ENCODE results near the gene COA1. TPM values are rescaled to one million over a fixed set of nuclear protein-coding genes. Genes with fewer than 3 reads are reported as not detected.
A peak's percentile ranks its signal among the peaks of the same experiment; 100 is the strongest.
"Not testable (repeated sequence)": the region's sequence is repeated elsewhere in the genome, so short reads cannot be mapped to it uniquely, and the experiment has no call there.

COA1 gene
- total RNA-seq, 2 donors from 2014 or later, result 85.4 to 106 TPM

- DNase-seq; H3K27ac Mint-ChIP-seq; H3K9me3 Mint-ChIP-seq; H3K36me3 Mint-ChIP-seq (ENCODE audit: insufficient read depth in 2 of 2); H3K27me3 Mint-ChIP-seq (ENCODE audit: low read depth); H3K4me3 Mint-ChIP-seq; ATAC-seq (replicated peaks in 1 of 2): not testable (repeated sequence)
- H3K4me1 Mint-ChIP-seq (ENCODE audit: low read depth), result peaks cover 58% of the 10 kb centered on the region
These were observed 2.2 kb upstream of the COA1 start for GRCh38 chr7:43731494-43731893.

- Mint-ChIP-seq H3K27ac (peak overlapping the region; percentile 85), H3K4me1 (ENCODE audit: low read depth) (peaks cover 58% of the 10 kb centered on the region), H3K36me3 (ENCODE audit: insufficient read depth in 2 of 2) (peaks cover 0 to 3% of the 10 kb centered on the region in 2 donors), H3K27me3 (ENCODE audit: low read depth) (no peaks in the 10 kb centered on the region), H3K4me3 (peak overlapping the region; percentile 94), H3K9me3 (no peaks in the 10 kb centered on the region)
- DNase-seq (no peak), ATAC-seq (replicated peaks in 1 of 2) (no peak)
These were observed 563 bp upstream of the COA1 start for GRCh38 chr7:43729924-43730248.

- DNase-seq, result no peak
- peaks cover 62% of the 10 kb centered on the region for H3K4me1 Mint-ChIP-seq (ENCODE audit: low read depth)
- H3K9me3 Mint-ChIP-seq, result no peaks in the 10 kb centered on the region
- no peaks in the 10 kb centered on the region for H3K27me3 Mint-ChIP-seq (ENCODE audit: low read depth)
- peak overlapping the region; percentile 94 for H3K4me3 Mint-ChIP-seq
- no peak for ATAC-seq (replicated peaks in 1 of 2)
- H3K27ac Mint-ChIP-seq, result peak overlapping the region; percentile 60
- H3K36me3 Mint-ChIP-seq (ENCODE audit: insufficient read depth in 2 of 2), result peaks cover 1 to 8% of the 10 kb centered on the region in 2 donors
These were observed 1.8 kb downstream of the COA1 start for GRCh38 chr7:43727494-43727893.

- no peaks in the 10 kb centered on the region for H3K9me3 Mint-ChIP-seq
- ATAC-seq (replicated peaks in 1 of 2) (no peak), DNase-seq (no peak)
- peaks cover 62% of the 10 kb centered on the region for H3K4me1 Mint-ChIP-seq (ENCODE audit: low read depth)
- H3K36me3 Mint-ChIP-seq (ENCODE audit: insufficient read depth in 2 of 2), result peaks cover 1 to 8% of the 10 kb centered on the region in 2 donors
- peak overlapping the region; percentile 38 for H3K27ac Mint-ChIP-seq
- no peaks in the 10 kb centered on the region for H3K27me3 Mint-ChIP-seq (ENCODE audit: low read depth)
- H3K4me3 Mint-ChIP-seq, result peak overlapping the region; percentile 94
These were observed 2.3 kb downstream of the COA1 start for GRCh38 chr7:43727003-43727402.

GRCh38 chr7:43726466-43726865, 2.9 kb downstream of the COA1 start:
- Mint-ChIP-seq H3K27ac (peak overlapping the region; percentile 57), H3K9me3 (no peaks in the 10 kb centered on the region), H3K36me3 (ENCODE audit: insufficient read depth in 2 of 2) (peaks cover 1 to 8% of the 10 kb centered on the region in 2 donors), H3K4me1 (ENCODE audit: low read depth) (peaks cover 60% of the 10 kb centered on the region), H3K27me3 (ENCODE audit: low read depth) (no peaks in the 10 kb centered on the region), H3K4me3 (peak overlapping the region; percentile 9 to 94)
- DNase-seq, result no peak
- ATAC-seq (replicated peaks in 1 of 2), result no peak

- H3K27ac Mint-ChIP-seq, result no peak overlapping the region
- H3K9me3 Mint-ChIP-seq, result no peaks in the 10 kb centered on the region
These were observed 4.1 kb downstream of the COA1 start for GRCh38 chr7:43725251-43725650.

GRCh38 chr7:43723007-43723341, 6.3 kb downstream of the COA1 start:
- H3K9me3 Mint-ChIP-seq, result no peaks in the 10 kb centered on the region
- no peaks in the 10 kb centered on the region for H3K27me3 Mint-ChIP-seq (ENCODE audit: low read depth)
- H3K36me3 Mint-ChIP-seq (ENCODE audit: insufficient read depth in 2 of 2), result peaks cover 1 to 14% of the 10 kb centered on the region in 2 donors
- DNase-seq, result no peak
- no peak overlapping the region for H3K4me3 Mint-ChIP-seq
- peaks cover 75% of the 10 kb centered on the region for H3K4me1 Mint-ChIP-seq (ENCODE audit: low read depth)
- no peak overlapping the region for H3K27ac Mint-ChIP-seq
- no peak for ATAC-seq (replicated peaks in 1 of 2)

More at GRCh38 chr7:43725251-43725650, 4.1 kb downstream of the COA1 start:
- Mint-ChIP-seq H3K27me3 (ENCODE audit: low read depth) (no peaks in the 10 kb centered on the region), H3K36me3 (ENCODE audit: insufficient read depth in 2 of 2) (peaks cover 1 to 12% of the 10 kb centered on the region in 2 donors), H3K4me3 (no peak overlapping the region), H3K4me1 (ENCODE audit: low read depth) (peaks cover 67% of the 10 kb centered on the region)
- no peak for ATAC-seq (replicated peaks in 1 of 2)
- no peak for DNase-seq

GRCh38 chr7:43721193-43721806, 8.0 kb downstream of the COA1 start:
- DNase-seq (peak in 1 of 2 donors; percentile 16), ATAC-seq (replicated peaks in 1 of 2) (no peak)
- H3K9me3 Mint-ChIP-seq, result no peaks in the 10 kb centered on the region
- H3K4me1 Mint-ChIP-seq (ENCODE audit: low read depth), result peaks cover 72% of the 10 kb centered on the region
- H3K27ac Mint-ChIP-seq, result no peak overlapping the region
- H3K36me3 Mint-ChIP-seq (ENCODE audit: insufficient read depth in 2 of 2), result peaks cover 1 to 14% of the 10 kb centered on the region in 2 donors
- no peaks in the 10 kb centered on the region for H3K27me3 Mint-ChIP-seq (ENCODE audit: low read depth)
- H3K4me3 Mint-ChIP-seq, result no peak overlapping the region

GRCh38 chr7:43716598-43716997, 12.7 kb downstream of the COA1 start:
- H3K9me3 Mint-ChIP-seq, result no peaks in the 10 kb centered on the region
- H3K4me1 Mint-ChIP-seq (ENCODE audit: low read depth), result peaks cover 65% of the 10 kb centered on the region

GRCh38 chr7:43715966-43716365, 13.4 kb downstream of the COA1 start:
- H3K9me3 Mint-ChIP-seq; ATAC-seq (replicated peaks in 1 of 2); H3K27ac Mint-ChIP-seq; DNase-seq; H3K27me3 Mint-ChIP-seq (ENCODE audit: low read depth); H3K4me3 Mint-ChIP-seq: not testable (repeated sequence)
- H3K36me3 Mint-ChIP-seq (ENCODE audit: insufficient read depth in 2 of 2), result peaks cover 0 to 17% of the 10 kb centered on the region in 2 donors
- H3K4me1 Mint-ChIP-seq (ENCODE audit: low read depth), result peaks cover 63% of the 10 kb centered on the region

More at GRCh38 chr7:43716598-43716997, 12.7 kb downstream of the COA1 start:
- no peak for ATAC-seq (replicated peaks in 1 of 2)
- Mint-ChIP-seq H3K4me3 (no peak overlapping the region), H3K27ac (no peak overlapping the region), H3K36me3 (ENCODE audit: insufficient read depth in 2 of 2) (peaks cover 0 to 17% of the 10 kb centered on the region in 2 donors), H3K27me3 (ENCODE audit: low read depth) (no peaks in the 10 kb centered on the region)
- DNase-seq, result no peak

- Mint-ChIP-seq H3K9me3 (no peaks in the 10 kb centered on the region), H3K27me3 (ENCODE audit: low read depth) (no peaks in the 10 kb centered on the region), H3K36me3 (ENCODE audit: insufficient read depth in 2 of 2) (peaks cover 0 to 16% of the 10 kb centered on the region in 2 donors), H3K4me1 (ENCODE audit: low read depth) (peaks cover 22% of the 10 kb centered on the region), H3K4me3 (no peak overlapping the region), H3K27ac (no peak overlapping the region)
- ATAC-seq (replicated peaks in 1 of 2) (no peak), DNase-seq (no peak)
These were observed 17.8 kb downstream of the COA1 start for GRCh38 chr7:43711503-43711902.

- not testable (repeated sequence) for H3K4me3 Mint-ChIP-seq; DNase-seq; ATAC-seq (replicated peaks in 1 of 2); H3K27me3 Mint-ChIP-seq (ENCODE audit: low read depth); H3K9me3 Mint-ChIP-seq; H3K27ac Mint-ChIP-seq
- H3K4me1 Mint-ChIP-seq (ENCODE audit: low read depth), result peaks cover 32% of the 10 kb centered on the region
- H3K36me3 Mint-ChIP-seq (ENCODE audit: insufficient read depth in 2 of 2), result peaks cover 4 to 17% of the 10 kb centered on the region in 2 donors
These were observed 21.3 kb downstream of the COA1 start for GRCh38 chr7:43708055-43708454.

GRCh38 chr7:43703573-43703972, 25.8 kb downstream of the COA1 start:
- no peak overlapping the region for H3K4me3 Mint-ChIP-seq
- DNase-seq (no peak), ATAC-seq (replicated peaks in 1 of 2) (no peak)
- H3K4me1 Mint-ChIP-seq (ENCODE audit: low read depth), result peaks cover 59% of the 10 kb centered on the region
- no peaks in the 10 kb centered on the region for H3K9me3 Mint-ChIP-seq
- H3K36me3 Mint-ChIP-seq (ENCODE audit: insufficient read depth in 2 of 2), result peaks cover 4 to 13% of the 10 kb centered on the region in 2 donors
- no peak overlapping the region for H3K27ac Mint-ChIP-seq
- H3K27me3 Mint-ChIP-seq (ENCODE audit: low read depth), result no peaks in the 10 kb centered on the region

- Mint-ChIP-seq H3K27ac (peak overlapping the region; percentile 8), H3K9me3 (no peaks in the 10 kb centered on the region), H3K4me1 (ENCODE audit: low read depth) (peaks cover 61% of the 10 kb centered on the region), H3K36me3 (ENCODE audit: insufficient read depth in 2 of 2) (peaks cover 4 to 11% of the 10 kb centered on the region in 2 donors), H3K27me3 (ENCODE audit: low read depth) (no peaks in the 10 kb centered on the region), H3K4me3 (no peak overlapping the region)
- ATAC-seq (replicated peaks in 1 of 2) (no peak), DNase-seq (no peak)
These were observed 26.3 kb downstream of the COA1 start for GRCh38 chr7:43702974-43703373.
